Mesendoderm (in vitro differentiated cells): Measurements from ENCODE around the gene ZNF827.

Source experiments
- DNase-seq: peaks from one replicate; pipeline ENCODE4 v3.0.0; 2013
- H2AK5ac ChIP-seq: 2 replicates; pipeline ENCODE4 v1.6.1; 2013; ENCODE audit warnings: low read length, inconsistent platforms
- H2BK120ac ChIP-seq: 2 replicates; pipeline ENCODE4 v1.6.1; 2013; ENCODE audit warnings: low read depth, mild to moderate bottlenecking, low read length, moderate library complexity, mixed read lengths
- H2BK15ac ChIP-seq: replicated peaks from 2 replicates; pipeline ENCODE4 v1.6.1; 2013; ENCODE audit warnings: low read depth, mild to moderate bottlenecking, moderate library complexity
- H2BK5ac ChIP-seq: 2 replicates; pipeline ENCODE4 v1.6.1; 2013; ENCODE audit warnings: low read length, inconsistent platforms
- H3K18ac ChIP-seq: 2 replicates; pipeline ENCODE4 v1.6.1; 2013; ENCODE audit warnings: mild to moderate bottlenecking, low read length, mixed read lengths
- H3K23ac ChIP-seq: one replicate; pipeline ENCODE4 v1.6.1; 2013; ENCODE audit warnings: low read length
- H3K27ac ChIP-seq: 2 replicates; pipeline ENCODE4 v1.5.1; 2013; ENCODE audit warnings: low read depth, mild to moderate bottlenecking, inconsistent platforms, low read length, moderate library complexity
- H3K27me3 ChIP-seq: 2 replicates; pipeline ENCODE4 v1.6.1; 2013; ENCODE audit warnings: low read length, control low read depth, mild to moderate bottlenecking, inconsistent platforms; ENCODE audit not compliant: insufficient read depth, poor library complexity
- H3K36me3 ChIP-seq: 2 replicates; pipeline ENCODE4 v1.6.1; 2013; ENCODE audit warnings: low read length, inconsistent platforms; ENCODE audit not compliant: control insufficient read depth, insufficient read depth
- H3K4ac ChIP-seq: one replicate; pipeline ENCODE4 v1.6.1; 2013; ENCODE audit warnings: low read depth, mild to moderate bottlenecking, low read length, moderate library complexity
- H3K4me1 ChIP-seq: 2 replicates; pipeline ENCODE4 v1.6.1; 2013; ENCODE audit warnings: low read depth, low read length, inconsistent platforms; ENCODE audit not compliant: control insufficient read depth
- H3K4me2 ChIP-seq: 2 replicates; pipeline ENCODE4 v1.6.1; 2013; ENCODE audit warnings: low read length
- H3K4me3 ChIP-seq: 2 replicates; pipeline ENCODE4 v1.5.1; 2013; ENCODE audit warnings: mild to moderate bottlenecking, low read length
- H3K56ac ChIP-seq: one replicate; pipeline ENCODE4 v1.6.1; 2013; ENCODE audit warnings: low read length
- H3K79me1 ChIP-seq: 2 replicates; pipeline ENCODE4 v1.6.1; 2013; ENCODE audit warnings: low read length, inconsistent platforms
- H3K79me2 ChIP-seq: 2 replicates; pipeline ENCODE4 v1.6.1; 2013; ENCODE audit warnings: mild to moderate bottlenecking, low read length; ENCODE audit not compliant: control insufficient read depth, insufficient read depth
- H3K9ac ChIP-seq: 2 replicates; pipeline ENCODE4 v1.6.1; 2013; ENCODE audit warnings: low read length, inconsistent platforms
- H4K5ac ChIP-seq: one replicate; pipeline ENCODE4 v1.6.1; 2013; ENCODE audit warnings: low read length
- H4K8ac ChIP-seq: one replicate; pipeline ENCODE4 v1.6.1; 2013; ENCODE audit warnings: low read depth, mild to moderate bottlenecking, control low read depth, low read length, moderate library complexity
- WGBS: extraction: QIAGEN DNeasy Blood & Tissue Kit; methylation state at CpG from one replicate; pipeline ENCODE4 v1.1.7; 2013; ENCODE audit warnings: low lambda C conversion rate, missing lambda C conversion rate; ENCODE audit not compliant: insufficient coverage; ENCODE audit errors: extremely low coverage; 5-methylcytosine and 5-hydroxymethylcytosine counted together

The ZNF827 gene

GRCh38 chr4:145821766-145822165, 116.9 kb downstream of the ZNF827 start:
- no peak overlapping the region for H4K8ac ChIP-seq
- no peaks in the 10 kb centered on the region for H3K27me3 ChIP-seq
- H2AK5ac ChIP-seq, result no peak overlapping the region
- no peak overlapping the region for H3K4ac ChIP-seq
- no peak for DNase-seq
- H3K9ac ChIP-seq, result no peak overlapping the region
- H3K4me3 ChIP-seq, result no peak overlapping the region
- no peak overlapping the region for H3K27ac ChIP-seq
- no peak overlapping the region for H3K23ac ChIP-seq
- no peaks in the 10 kb centered on the region for H3K79me1 ChIP-seq
- no peak overlapping the region for H2BK15ac ChIP-seq
- H3K79me2 ChIP-seq, result no peaks in the 10 kb centered on the region
- no peak overlapping the region for H3K18ac ChIP-seq
- no peaks in the 10 kb centered on the region for H3K36me3 ChIP-seq
- no peak overlapping the region for H2BK120ac ChIP-seq
- no peak overlapping the region for H2BK5ac ChIP-seq
- H3K4me2 ChIP-seq, result no peak overlapping the region
- H3K56ac ChIP-seq, result no peak overlapping the region
- no peak overlapping the region for H4K5ac ChIP-seq
- peaks cover 11% of the 10 kb centered on the region for H3K4me1 ChIP-seq
- WGBS, result no CpG with 5 or more reads among the region's 4 CpGs

GRCh38 chr4:145820407-145820806, 118.2 kb downstream of the ZNF827 start:
- Histone ChIP-seq H2AK5ac (no peak overlapping the region), H3K4me1 (peaks cover 10% of the 10 kb centered on the region), H3K9ac (no peak overlapping the region), H3K4me2 (no peak overlapping the region), H3K27me3 (no peaks in the 10 kb centered on the region), H3K56ac (no peak overlapping the region), H4K8ac (no peak overlapping the region), H3K27ac (no peak overlapping the region), H3K4ac (no peak overlapping the region), H2BK15ac (no peak overlapping the region), H3K36me3 (no peaks in the 10 kb centered on the region), H3K18ac (no peak overlapping the region), H2BK120ac (no peak overlapping the region), H3K23ac (no peak overlapping the region), H3K79me2 (no peaks in the 10 kb centered on the region), H2BK5ac (no peak overlapping the region), H4K5ac (no peak overlapping the region), H3K4me3 (no peak overlapping the region), H3K79me1 (no peaks in the 10 kb centered on the region)
- no CpG with 5 or more reads among the region's 3 CpGs for WGBS
- DNase-seq, result no peak

GRCh38 chr4:145819853-145820181, 118.8 kb downstream of the ZNF827 start:
- Histone ChIP-seq H3K27ac (no peak overlapping the region), H3K9ac (no peak overlapping the region), H3K18ac (no peak overlapping the region), H3K36me3 (no peaks in the 10 kb centered on the region), H3K4me3 (no peak overlapping the region), H3K79me1 (no peaks in the 10 kb centered on the region), H3K4me1 (peaks cover 5% of the 10 kb centered on the region), H3K27me3 (no peaks in the 10 kb centered on the region), H3K23ac (no peak overlapping the region), H3K4me2 (no peak overlapping the region), H3K4ac (no peak overlapping the region), H3K79me2 (no peaks in the 10 kb centered on the region), H2BK15ac (no peak overlapping the region), H4K5ac (no peak overlapping the region), H3K56ac (no peak overlapping the region), H2BK120ac (no peak overlapping the region), H2AK5ac (no peak overlapping the region), H2BK5ac (no peak overlapping the region), H4K8ac (no peak overlapping the region)
- WGBS, result no CpG with 5 or more reads among the region's 5 CpGs
- no peak for DNase-seq

GRCh38 chr4:145819101-145819852, 119.3 kb downstream of the ZNF827 start:
- Histone ChIP-seq H4K5ac (no peak overlapping the region), H3K27me3 (no peaks in the 10 kb centered on the region), H3K23ac (no peak overlapping the region), H4K8ac (no peak overlapping the region), H3K56ac (no peak overlapping the region), H2AK5ac (no peak overlapping the region), H3K4me1 (peaks cover 5% of the 10 kb centered on the region), H2BK120ac (no peak overlapping the region), H3K18ac (no peak overlapping the region), H3K4me3 (no peak overlapping the region), H3K4me2 (no peak overlapping the region), H2BK5ac (no peak overlapping the region), H3K79me1 (no peaks in the 10 kb centered on the region), H3K79me2 (no peaks in the 10 kb centered on the region), H3K36me3 (no peaks in the 10 kb centered on the region), H2BK15ac (no peak overlapping the region), H3K4ac (no peak overlapping the region), H3K9ac (no peak overlapping the region), H3K27ac (no peak overlapping the region)
- no CpG with 5 or more reads among the region's 10 CpGs for WGBS
- no peak for DNase-seq

- no peak overlapping the region for H3K18ac ChIP-seq
- H3K23ac ChIP-seq, result no peak overlapping the region
- no peak overlapping the region for H3K4ac ChIP-seq
- H4K5ac ChIP-seq, result no peak overlapping the region
- no peak for DNase-seq
- H3K56ac ChIP-seq, result no peak overlapping the region
- H2BK15ac ChIP-seq, result no peak overlapping the region
- peaks cover 5% of the 10 kb centered on the region for H3K4me1 ChIP-seq
- H3K79me1 ChIP-seq, result no peaks in the 10 kb centered on the region
- H4K8ac ChIP-seq, result no peak overlapping the region
- no peaks in the 10 kb centered on the region for H3K79me2 ChIP-seq
- no peak overlapping the region for H2BK120ac ChIP-seq
- H3K4me3 ChIP-seq, result no peak overlapping the region
- H3K36me3 ChIP-seq, result no peaks in the 10 kb centered on the region
- no peak overlapping the region for H2BK5ac ChIP-seq
- no peak overlapping the region for H3K27ac ChIP-seq
- no peak overlapping the region for H3K9ac ChIP-seq
- no peak overlapping the region for H3K4me2 ChIP-seq
- H3K27me3 ChIP-seq, result no peaks in the 10 kb centered on the region
- H2AK5ac ChIP-seq, result no peak overlapping the region
- WGBS, result no CpG with 5 or more reads among the region's 2 CpGs
These were observed 120.6 kb downstream of the ZNF827 start for GRCh38 chr4:145818011-145818410.

GRCh38 chr4:145816091-145816490, 122.5 kb downstream of the ZNF827 start:
- Histone ChIP-seq H3K36me3 (no peaks in the 10 kb centered on the region), H3K18ac (no peak overlapping the region), H3K4me1 (no peaks in the 10 kb centered on the region), H2AK5ac (no peak overlapping the region), H2BK15ac (no peak overlapping the region), H3K4ac (no peak overlapping the region), H3K4me2 (no peak overlapping the region), H2BK120ac (no peak overlapping the region), H3K4me3 (no peak overlapping the region), H4K5ac (no peak overlapping the region), H3K27ac (no peak overlapping the region), H3K23ac (no peak overlapping the region), H3K79me1 (no peaks in the 10 kb centered on the region), H3K56ac (no peak overlapping the region), H2BK5ac (no peak overlapping the region), H3K27me3 (no peaks in the 10 kb centered on the region), H3K79me2 (no peaks in the 10 kb centered on the region), H3K9ac (no peak overlapping the region), H4K8ac (no peak overlapping the region)
- no CpG with 5 or more reads among the region's 3 CpGs for WGBS
- DNase-seq, result no peak
